Progenitor cell of endocrine pancreas (in vitro differentiated cells): ENCODE data around the gene DACT2. TPM values are rescaled to one million over a fixed set of nuclear protein-coding genes. Genes with fewer than 3 reads are reported as not detected.
"Not testable (repeated sequence)": the region's sequence is repeated elsewhere in the genome, so short reads cannot be mapped to it uniquely, and the experiment has no call there.

Experiments
- DNase-seq: peaks from one replicate; pipeline ENCODE4 v3.0.0; 2021; ENCODE audit warnings: low spot score; ENCODE audit not compliant: unreplicated experiment
- H3K27ac Mint-ChIP-seq: 2 replicates; pipeline ENCODE4 v1.8.0; 2021; ENCODE audit warnings: mild to moderate bottlenecking, moderate library complexity, mixed read lengths
- H3K27me3 Mint-ChIP-seq: 2 replicates; pipeline ENCODE4 v1.8.0; 2021; ENCODE audit warnings: mixed read lengths
- H3K36me3 Mint-ChIP-seq: 2 replicates; pipeline ENCODE4 v1.8.0; 2022; ENCODE audit warnings: mixed read lengths; ENCODE audit not compliant: insufficient read depth
- H3K4me1 Mint-ChIP-seq: 2 replicates; pipeline ENCODE4 v1.8.0; 2021; ENCODE audit warnings: low read depth, mixed read lengths
- H3K4me3 Mint-ChIP-seq: 2 replicates; pipeline ENCODE4 v1.8.0; 2021; ENCODE audit warnings: low read depth, mild to moderate bottlenecking, moderate library complexity, mixed read lengths
- H3K9me3 Mint-ChIP-seq: 2 replicates; pipeline ENCODE4 v1.8.0; 2021; ENCODE audit warnings: low read depth, mixed read lengths
- total RNA-seq: library from RNA; stranded (reverse); gene quantifications from 2 replicates; pipeline ENCODE4 v1.2.1, GENCODE V29; 2021
- TF ChIP-seq, protein P1 (sequence below): fragments of 200-600 bp; sonication (generic); IDR thresholded peaks from one replicate; pipeline ENCODE4 v1.5.0; 2021; ENCODE audit warnings: antibody characterized with exemption, mild to moderate bottlenecking; ENCODE audit not compliant: unreplicated experiment

The DACT2 gene
- total RNA-seq, 1 donor from 2014 or later, result 33.2 TPM

DNA sequence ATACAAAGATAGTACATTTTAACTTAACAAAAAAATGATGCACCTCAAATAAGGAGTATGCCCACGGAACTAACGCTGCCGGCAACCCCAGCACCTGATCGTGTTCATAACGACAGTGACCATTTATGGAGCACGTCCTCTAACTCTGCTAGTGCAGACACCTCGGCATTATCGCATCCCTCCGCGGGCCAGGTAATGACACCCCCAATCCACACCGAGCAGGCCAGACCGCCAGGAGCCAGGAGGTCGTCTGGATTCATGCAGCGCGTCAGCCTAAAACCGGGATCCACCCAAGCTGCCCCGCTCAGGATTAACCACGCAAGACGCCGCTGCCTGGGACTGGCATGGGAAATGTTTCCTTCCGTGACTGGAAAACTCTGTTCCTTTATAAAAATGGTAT lies 34.1 kb downstream of the DACT2 start:
- no peaks in the 10 kb centered on the region for H3K9me3 Mint-ChIP-seq
- no peak for DNase-seq

DNA sequence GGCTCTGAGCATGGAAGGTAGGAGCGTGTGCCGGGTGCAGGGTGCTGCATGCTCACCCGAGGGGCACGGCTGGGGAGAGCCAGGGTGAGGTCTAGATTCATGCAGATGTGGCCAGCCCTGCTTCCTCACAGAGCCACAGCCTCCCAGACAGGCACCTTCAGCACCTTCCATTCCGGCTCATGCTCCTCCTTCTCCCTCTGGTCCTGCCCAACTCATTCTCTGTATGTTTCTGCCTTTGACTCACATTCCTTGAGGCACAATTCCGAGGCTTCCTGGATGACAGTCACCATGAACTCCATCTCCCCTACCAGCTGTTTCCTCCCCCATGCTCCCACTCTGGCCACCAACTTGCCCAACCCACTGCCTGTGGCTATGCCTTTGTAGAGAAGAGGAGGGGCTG lies 35.4 kb downstream of the DACT2 start:
- Mint-ChIP-seq H3K27ac (no peak overlapping the region), H3K4me3 (no peak overlapping the region), H3K4me1 (peaks cover 10% of the 10 kb centered on the region), H3K9me3 (no peaks in the 10 kb centered on the region), H3K36me3 (no peaks in the 10 kb centered on the region), H3K27me3 (peaks cover 14% of the 10 kb centered on the region)
- DNase-seq, result no peak
- TF ChIP-seq, protein P1, sequence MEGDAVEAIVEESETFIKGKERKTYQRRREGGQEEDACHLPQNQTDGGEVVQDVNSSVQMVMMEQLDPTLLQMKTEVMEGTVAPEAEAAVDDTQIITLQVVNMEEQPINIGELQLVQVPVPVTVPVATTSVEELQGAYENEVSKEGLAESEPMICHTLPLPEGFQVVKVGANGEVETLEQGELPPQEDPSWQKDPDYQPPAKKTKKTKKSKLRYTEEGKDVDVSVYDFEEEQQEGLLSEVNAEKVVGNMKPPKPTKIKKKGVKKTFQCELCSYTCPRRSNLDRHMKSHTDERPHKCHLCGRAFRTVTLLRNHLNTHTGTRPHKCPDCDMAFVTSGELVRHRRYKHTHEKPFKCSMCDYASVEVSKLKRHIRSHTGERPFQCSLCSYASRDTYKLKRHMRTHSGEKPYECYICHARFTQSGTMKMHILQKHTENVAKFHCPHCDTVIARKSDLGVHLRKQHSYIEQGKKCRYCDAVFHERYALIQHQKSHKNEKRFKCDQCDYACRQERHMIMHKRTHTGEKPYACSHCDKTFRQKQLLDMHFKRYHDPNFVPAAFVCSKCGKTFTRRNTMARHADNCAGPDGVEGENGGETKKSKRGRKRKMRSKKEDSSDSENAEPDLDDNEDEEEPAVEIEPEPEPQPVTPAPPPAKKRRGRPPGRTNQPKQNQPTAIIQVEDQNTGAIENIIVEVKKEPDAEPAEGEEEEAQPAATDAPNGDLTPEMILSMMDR, result no peak

More for the DNA sequence above, 34.1 kb downstream of the DACT2 start:
- Mint-ChIP-seq H3K4me3 (no peak overlapping the region), H3K36me3 (no peaks in the 10 kb centered on the region), H3K27me3 (peaks cover 14% of the 10 kb centered on the region), H3K4me1 (peaks cover 6% of the 10 kb centered on the region), H3K27ac (no peak overlapping the region)
- TF ChIP-seq, protein P1, result no peak

DNA sequence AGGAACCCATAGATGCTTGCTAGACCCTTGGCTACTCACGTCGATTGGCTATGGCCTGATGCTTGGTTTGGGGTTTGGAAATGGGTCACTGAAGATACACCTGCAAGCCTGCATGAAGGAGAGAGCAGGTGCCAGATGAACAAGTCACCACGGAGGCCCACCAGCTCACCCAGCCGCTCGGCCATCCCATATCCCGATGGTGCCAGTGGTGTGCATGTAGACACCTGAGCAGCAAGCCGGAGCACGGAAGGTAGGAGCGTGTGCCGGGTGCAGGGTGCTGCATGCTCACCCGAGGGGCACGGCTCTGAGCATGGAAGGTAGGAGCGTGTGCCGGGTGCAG lies 35.9 kb downstream of the DACT2 start:
- DNase-seq, result no peak

DNA sequence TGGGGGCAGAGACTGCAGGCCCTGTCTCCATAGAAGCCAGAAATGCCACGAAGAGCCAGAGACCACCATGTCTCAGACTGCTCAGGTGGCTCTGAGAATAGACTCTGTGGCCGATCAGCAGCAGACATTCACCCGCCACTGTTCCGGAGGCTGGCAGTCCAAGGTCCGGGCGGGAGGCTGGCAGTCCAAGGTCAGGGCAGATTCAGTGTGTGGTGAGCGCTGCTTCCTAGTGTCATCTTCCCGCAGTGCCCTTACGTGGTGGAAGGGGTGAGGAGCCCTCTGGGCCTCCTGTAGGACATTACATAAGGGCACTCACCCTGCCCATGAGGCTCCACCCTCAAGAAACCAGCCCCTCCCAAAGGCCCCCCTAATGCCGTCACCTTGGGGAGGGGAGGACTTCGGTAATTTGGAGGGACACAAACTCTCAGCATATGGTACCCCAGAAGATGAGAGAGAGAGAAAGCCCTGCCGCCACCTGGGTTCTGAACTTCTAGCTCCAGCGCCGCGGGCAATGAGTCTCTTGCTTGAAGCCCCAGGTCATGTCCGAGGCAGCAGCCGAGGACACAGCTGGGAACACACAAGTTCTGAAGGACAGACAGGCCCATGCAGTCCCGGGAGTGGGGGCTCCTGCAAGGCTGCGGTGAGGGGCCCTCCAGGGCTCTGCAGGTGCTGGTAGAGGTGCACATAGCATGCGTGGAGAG lies 36.4 kb downstream of the DACT2 start:
- no peaks in the 10 kb centered on the region for H3K9me3 Mint-ChIP-seq
- H3K36me3 Mint-ChIP-seq, result no peaks in the 10 kb centered on the region
- DNase-seq, result no peak
- TF ChIP-seq, protein P1, result no peak
- no peak overlapping the region for H3K27ac Mint-ChIP-seq
- no peak overlapping the region for H3K4me3 Mint-ChIP-seq
- peaks cover 10% of the 10 kb centered on the region for H3K27me3 Mint-ChIP-seq
- peaks cover 10% of the 10 kb centered on the region for H3K4me1 Mint-ChIP-seq

More for the DNA sequence above, 35.9 kb downstream of the DACT2 start:
- H3K27ac Mint-ChIP-seq, result no peak overlapping the region
- H3K4me3 Mint-ChIP-seq, result no peak overlapping the region
- no peaks in the 10 kb centered on the region for H3K9me3 Mint-ChIP-seq
- TF ChIP-seq, protein P1, result no peak
- no peaks in the 10 kb centered on the region for H3K36me3 Mint-ChIP-seq
- H3K4me1 Mint-ChIP-seq, result peaks cover 10% of the 10 kb centered on the region
- H3K27me3 Mint-ChIP-seq, result peaks cover 14% of the 10 kb centered on the region

DNA sequence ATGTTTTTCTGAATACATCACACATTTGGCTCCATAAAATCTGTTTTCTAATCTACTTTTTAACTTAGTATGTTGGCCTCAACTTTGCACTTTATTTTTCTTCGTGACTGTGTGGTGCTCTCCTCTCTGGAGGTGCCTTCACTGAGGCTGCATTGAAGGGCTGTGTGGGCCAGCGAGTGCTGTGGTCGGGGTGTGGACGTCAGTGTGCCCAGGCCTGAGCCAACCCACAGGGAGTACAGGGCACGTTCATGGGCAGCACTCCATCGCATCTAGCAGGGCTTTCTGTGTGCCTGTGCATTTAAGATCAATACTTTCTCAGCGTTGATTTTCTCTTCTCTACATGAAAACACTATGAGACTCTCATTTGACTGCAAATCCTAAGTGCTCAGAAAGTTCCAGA lies 37.8 kb downstream of the DACT2 start:
- H3K9me3 Mint-ChIP-seq, result no peaks in the 10 kb centered on the region
- H3K27me3 Mint-ChIP-seq, result peaks cover 6% of the 10 kb centered on the region
- H3K27ac Mint-ChIP-seq, result no peak overlapping the region
- H3K36me3 Mint-ChIP-seq, result no peaks in the 10 kb centered on the region
- no peak for DNase-seq
- peaks cover 19% of the 10 kb centered on the region for H3K4me1 Mint-ChIP-seq
- no peak overlapping the region for H3K4me3 Mint-ChIP-seq
- TF ChIP-seq, protein P1, result no peak

DNA sequence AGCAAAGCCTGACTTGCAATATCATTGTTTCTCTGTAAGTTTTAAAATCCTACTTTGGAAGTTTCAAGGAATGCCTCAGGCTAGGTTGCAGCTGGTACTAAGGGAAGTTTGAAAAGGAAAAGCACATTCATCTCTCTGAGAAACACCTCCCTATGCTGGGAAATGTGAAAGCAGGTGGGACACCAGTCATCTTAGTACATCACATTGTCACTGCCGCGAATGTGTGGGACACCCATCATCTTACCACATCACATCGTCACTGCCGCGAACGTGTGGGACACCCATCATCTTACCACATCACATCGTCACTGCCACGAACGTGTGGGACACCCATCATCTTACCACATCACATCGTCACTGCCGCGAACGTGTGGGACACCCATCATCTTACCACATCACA lies 38.3 kb downstream of the DACT2 start:
- H3K27me3 Mint-ChIP-seq, H3K27ac Mint-ChIP-seq, H3K36me3 Mint-ChIP-seq, H3K4me3 Mint-ChIP-seq, H3K9me3 Mint-ChIP-seq, DNase-seq: not testable (repeated sequence)
- peaks cover 19% of the 10 kb centered on the region for H3K4me1 Mint-ChIP-seq
